Mucosa of descending colon (tissue), 3 donors: Measurements from ENCODE around the gene COX7A2L. TPM values are rescaled to one million over a fixed set of nuclear protein-coding genes. Genes with fewer than 3 reads are reported as not detected.
"Not testable (repeated sequence)": the region's sequence is repeated elsewhere in the genome, so short reads cannot be mapped to it uniquely, and the experiment has no call there.

Experiments
- ATAC-seq: fragments of 200-7000 bp; cut with Tn5 transposase; one replicate; pipeline ENCODE4 v1.9.1; 2020; ENCODE audit warnings: mild to moderate bottlenecking, moderate library complexity
- DNase-seq, 3 donors: peaks; one replicate each; pipeline ENCODE4 v3.0.0-alpha.2; 2020
- H3K36me3 ChIP-seq: fragments of 200-600 bp; one replicate; pipeline ENCODE4 v1.8.0; 2021; ENCODE audit warnings: low read depth, mild to moderate bottlenecking
- H3K4me1 ChIP-seq: fragments of 200-600 bp; one replicate; pipeline ENCODE4 v1.8.0; 2021; ENCODE audit warnings: low read depth, mild to moderate bottlenecking
- H3K4me3 ChIP-seq: fragments of 200-600 bp; one replicate; pipeline ENCODE4 v1.8.0; 2021; ENCODE audit warnings: mild to moderate bottlenecking
- H3K9me3 ChIP-seq: fragments of 200-600 bp; one replicate; pipeline ENCODE4 v1.8.0; 2021; ENCODE audit warnings: mild to moderate bottlenecking
- CTCF ChIP-seq: fragments of 200-600 bp; IDR thresholded peaks from one replicate; pipeline ENCODE4 v1.8.0; 2022; ENCODE audit warnings: antibody characterized with exemption, mild to moderate bottlenecking
- intact Hi-C, 2 donors: fragments of 100-400 bp; cut with DNase I in 1 of 2; cut with micrococcal nuclease in 1 of 2; formaldehyde crosslinking; loops; one replicate each; pipeline versions ENCODE4 v1.11.0 to v1.11.1; 2022; cut with DNase I, micrococcal nuclease
- total RNA-seq, 3 donors: library from RNA; stranded (reverse); fragmentation: NEBNext Ultra II Directional in 2 of 3; extraction: Animal tissue kit (Norgen Biotek cat#: 25700) in 2 of 3; gene quantifications; one replicate each; pipeline versions ENCODE4 v1.2.1 to v1.2.4, GENCODE V29; 2021 to 2023
- donor health status: DM: no; HTN: no; CAD: no; lungs with moderate emphysema.
- donor health status: DM: no; HTN: no; CAD: no.
- donor health status: DM: no; HTN: yes; CAD: no.

The COX7A2L gene
- total RNA-seq, 3 donors from 2014 or later, result 87.0 to 113 (median 108) TPM

DNA sequence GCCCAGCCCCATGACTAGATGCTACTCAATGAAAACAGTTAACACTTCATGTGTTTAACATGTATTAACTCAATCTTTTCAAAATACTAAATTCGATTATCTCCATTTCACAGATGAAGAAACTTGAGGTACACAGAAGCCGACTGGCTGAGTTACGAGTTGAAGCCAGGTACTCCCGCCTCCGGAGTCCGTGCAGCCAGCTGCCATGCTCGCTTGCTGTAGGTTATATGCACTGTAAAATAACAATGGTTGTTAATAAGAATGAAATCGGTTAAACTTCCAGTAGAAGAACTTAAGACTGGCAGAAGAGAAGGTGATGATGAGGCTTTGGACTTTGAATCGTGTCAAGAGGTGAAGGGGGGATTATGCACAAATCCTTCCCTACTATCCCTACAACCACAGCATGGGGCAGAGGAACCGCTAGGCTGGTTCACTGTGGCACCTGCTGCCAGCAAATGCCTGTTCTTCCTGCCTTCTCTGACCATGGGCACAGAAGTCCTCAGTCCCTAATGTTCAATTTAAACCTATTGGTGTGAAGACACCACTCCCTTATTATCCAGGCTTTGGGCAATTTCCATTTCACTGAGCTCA, 25.4 kb downstream of the COX7A2L start:
- intact Hi-C loops, result no loop called here
- H3K9me3 ChIP-seq, result no peaks in the 10 kb centered on the region
- H3K4me3 ChIP-seq, result no peak overlapping the region
- TF ChIP-seq CTCF, result no peak
- no peak for DNase-seq
- no peak for ATAC-seq
- H3K36me3 ChIP-seq, result no peaks in the 10 kb centered on the region
- no peaks in the 10 kb centered on the region for H3K4me1 ChIP-seq

DNA sequence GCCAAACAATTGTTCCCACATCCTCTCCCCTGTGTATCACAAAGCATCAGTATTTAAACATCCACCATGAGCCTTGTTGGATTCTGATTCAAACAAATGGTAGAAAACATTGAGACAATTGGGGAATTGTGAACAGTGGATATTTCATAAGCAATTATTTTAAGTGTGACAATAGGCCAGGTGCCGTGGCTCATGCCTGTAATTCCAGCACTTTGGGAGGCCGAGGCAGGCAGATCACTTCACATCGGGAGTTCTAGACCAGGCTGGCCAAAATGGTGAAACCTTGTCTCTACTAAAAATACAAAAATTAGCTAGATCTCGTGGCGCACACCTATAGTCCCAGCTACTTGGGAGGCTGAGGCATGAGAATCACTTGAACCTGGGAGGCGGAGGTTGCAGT, 26.2 kb downstream of the COX7A2L start:
- intact Hi-C loops, ATAC-seq, H3K36me3 ChIP-seq, DNase-seq, H3K4me3 ChIP-seq, H3K9me3 ChIP-seq, H3K4me1 ChIP-seq: not testable (repeated sequence)

GRCh38 chr2:42334220-42334619, 26.8 kb downstream of the COX7A2L start:
- TF ChIP-seq CTCF, result no peak
- H3K4me1 ChIP-seq, result no peaks in the 10 kb centered on the region
- no peak for DNase-seq
- no peak for ATAC-seq
- intact Hi-C loops, result no loop called here
- no peaks in the 10 kb centered on the region for H3K9me3 ChIP-seq
- H3K36me3 ChIP-seq, result no peaks in the 10 kb centered on the region
- no peak overlapping the region for H3K4me3 ChIP-seq

DNA sequence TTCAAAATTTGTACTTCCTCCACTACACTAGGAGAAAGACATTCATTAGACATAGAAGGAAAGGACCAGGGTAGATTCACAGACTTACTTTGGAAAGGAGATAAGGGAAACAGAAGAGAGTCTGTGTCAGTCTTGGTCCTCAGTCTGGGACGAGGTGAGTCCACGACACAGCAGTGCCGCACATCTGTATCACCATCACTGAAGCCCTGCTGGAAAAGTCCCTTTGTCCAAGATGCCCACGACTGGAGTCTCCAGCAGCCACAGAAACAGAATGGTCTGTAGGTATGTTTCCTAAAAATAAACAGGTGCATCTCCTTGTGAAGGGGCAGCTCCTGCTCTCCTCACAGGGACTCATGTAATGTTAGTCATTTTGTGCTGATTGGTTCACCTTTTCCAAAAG, 27.4 kb downstream of the COX7A2L start:
- H3K36me3 ChIP-seq, result no peaks in the 10 kb centered on the region

GRCh38 chr2:42332575-42332974, 28.4 kb downstream of the COX7A2L start:
- intact Hi-C loops, result no loop called here
- no peaks in the 10 kb centered on the region for H3K36me3 ChIP-seq
- no peak for ATAC-seq
- no peak for DNase-seq
- no peaks in the 10 kb centered on the region for H3K4me1 ChIP-seq
- TF ChIP-seq CTCF, result no peak
- H3K9me3 ChIP-seq, result no peaks in the 10 kb centered on the region
- H3K4me3 ChIP-seq, result no peak overlapping the region

More for the DNA sequence above, 27.4 kb downstream of the COX7A2L start:
- no peaks in the 10 kb centered on the region for H3K9me3 ChIP-seq
- DNase-seq, result no peak
- intact Hi-C loops, result no loop called here
- H3K4me3 ChIP-seq, result no peak overlapping the region
- no peak for ATAC-seq
- TF ChIP-seq CTCF, result no peak
- no peaks in the 10 kb centered on the region for H3K4me1 ChIP-seq

DNA sequence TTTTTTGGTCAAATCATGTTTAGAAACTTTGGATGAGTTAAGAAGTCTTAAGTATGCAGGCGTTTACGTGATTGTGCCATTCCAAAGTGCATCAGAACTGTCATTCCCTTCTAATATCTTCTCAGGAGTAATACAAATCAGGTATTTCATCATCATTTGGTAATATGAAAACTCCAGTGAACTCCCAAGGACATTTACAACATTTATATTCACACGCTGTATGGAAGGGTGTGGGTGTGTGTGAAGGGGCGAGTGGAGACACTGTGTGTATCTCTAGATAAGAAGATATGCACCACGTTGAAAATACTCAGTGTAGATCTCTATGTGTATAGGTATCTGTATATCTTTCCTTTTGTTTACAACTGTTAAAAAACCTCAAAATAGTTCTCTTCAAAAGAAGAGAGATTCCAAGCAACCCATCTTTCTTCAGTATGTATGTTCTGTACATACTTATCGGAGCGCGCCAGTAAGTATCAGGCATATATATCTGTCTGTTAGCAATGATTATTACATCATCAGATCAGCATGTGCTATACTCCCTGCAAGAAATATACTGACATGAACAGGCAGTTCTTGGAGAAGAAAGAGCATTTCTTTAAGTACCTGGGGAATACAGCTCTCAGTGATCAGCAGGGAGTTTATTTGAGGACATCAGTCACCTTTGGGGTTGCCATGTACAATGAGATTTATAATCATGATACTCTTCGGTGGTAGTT, 29.3 kb downstream of the COX7A2L start:
- Histone ChIP-seq H3K4me1 (no peaks in the 10 kb centered on the region), H3K4me3 (no peak overlapping the region), H3K36me3 (no peaks in the 10 kb centered on the region), H3K9me3 (no peaks in the 10 kb centered on the region)
- ATAC-seq (no peak), DNase-seq (no peak)
- TF ChIP-seq CTCF, result no peak
- intact Hi-C loops, result no loop called here
